HG03354 (cell line): ENCODE data around the gene COL4A2.

Experiments used
- ATAC-seq: cut with Tn5 transposase; IDR thresholded peaks from one replicate; pipeline ENCODE4 v1.9.1; 2021; ENCODE audit warnings: mild to moderate bottlenecking; ENCODE audit not compliant: unreplicated experiment, poor library complexity, severe bottlenecking

The COL4A2 gene

DNA sequence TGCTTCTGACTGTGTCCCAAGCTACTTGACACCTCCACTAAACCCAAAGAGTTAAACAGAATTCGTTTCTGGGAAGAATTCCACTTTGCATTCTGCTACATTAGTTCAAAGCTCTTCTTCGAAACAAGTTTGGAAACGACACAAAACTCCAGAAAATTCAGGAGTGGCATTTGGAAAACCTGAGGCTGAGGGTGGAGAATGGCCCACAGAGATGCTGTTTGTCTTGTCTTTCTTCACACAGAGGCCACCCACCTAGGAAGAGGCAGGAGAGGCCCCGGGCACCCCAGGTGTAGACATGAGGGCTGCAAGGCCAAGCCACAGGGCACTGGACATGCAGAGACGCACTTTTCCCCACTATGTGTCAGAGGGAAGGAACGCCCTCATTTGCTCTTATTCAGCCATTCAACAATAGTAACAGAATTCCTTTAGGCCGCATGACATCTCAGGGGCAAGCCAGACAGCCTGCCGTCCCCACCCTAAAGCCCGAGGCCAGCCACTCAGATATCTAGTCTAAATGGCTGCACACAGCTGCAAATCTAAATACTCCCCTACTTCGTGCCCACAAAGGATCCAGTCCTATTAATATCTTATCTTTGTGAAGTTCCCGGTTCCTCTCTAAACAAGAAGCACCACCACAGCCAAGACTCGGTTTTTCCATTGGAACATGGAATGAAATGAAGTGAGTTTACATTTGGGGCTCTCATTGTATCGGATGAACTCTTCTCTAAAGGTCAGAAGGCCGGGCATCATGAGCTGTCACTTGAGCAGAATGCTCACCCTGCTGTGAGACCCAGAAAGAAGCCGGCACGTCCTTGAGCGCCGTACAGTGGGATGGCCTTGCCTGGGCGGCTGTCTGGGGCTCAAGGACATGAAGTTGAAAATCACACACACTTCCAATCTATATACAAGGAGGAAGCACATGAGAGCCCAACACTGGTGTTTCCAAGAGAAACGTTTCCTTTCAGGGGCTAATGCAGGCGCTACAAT is 20.0 kb upstream of the COL4A2 start:
- no peak for ATAC-seq

DNA sequence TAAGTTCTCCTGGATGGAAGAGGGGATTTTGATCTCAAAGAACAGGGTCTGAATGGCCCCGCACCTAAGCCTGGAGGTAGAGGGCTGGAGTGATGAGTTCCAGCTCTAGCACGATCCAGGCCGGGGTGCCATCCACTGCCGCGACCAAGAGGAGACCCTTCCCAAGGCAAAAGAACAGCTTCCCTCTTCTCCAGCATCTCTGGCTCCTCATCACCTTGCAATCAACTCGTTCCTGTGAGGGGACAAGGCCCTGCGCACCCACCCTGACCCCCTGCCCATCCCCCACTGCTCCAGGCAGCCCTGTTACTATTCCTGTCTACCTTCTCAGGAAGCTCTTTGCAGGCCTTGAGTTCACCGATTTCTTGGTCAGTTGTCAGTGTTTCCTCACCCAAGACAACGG is 17.9 kb upstream of the COL4A2 start:
- no peak for ATAC-seq

DNA sequence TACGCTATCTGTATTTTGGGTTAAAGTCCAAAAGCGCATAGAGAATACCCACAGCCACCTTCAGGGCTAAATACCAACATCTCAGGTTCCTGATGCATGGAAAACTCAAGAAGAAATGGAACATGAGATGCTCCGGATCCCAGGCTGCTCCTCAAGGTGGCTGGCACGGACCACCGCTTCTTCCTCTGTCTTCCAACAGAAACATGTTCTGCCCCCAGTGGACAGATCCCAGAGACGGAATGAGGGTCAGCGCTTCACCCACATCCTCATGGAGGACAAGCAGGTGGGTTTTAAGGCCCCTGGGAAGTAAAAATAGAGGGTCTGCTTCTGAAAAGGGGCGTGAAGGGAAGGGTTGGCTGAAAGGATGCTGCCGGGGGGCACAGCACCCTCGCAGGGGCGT is 17.4 kb upstream of the COL4A2 start:
- ATAC-seq = no peak

DNA sequence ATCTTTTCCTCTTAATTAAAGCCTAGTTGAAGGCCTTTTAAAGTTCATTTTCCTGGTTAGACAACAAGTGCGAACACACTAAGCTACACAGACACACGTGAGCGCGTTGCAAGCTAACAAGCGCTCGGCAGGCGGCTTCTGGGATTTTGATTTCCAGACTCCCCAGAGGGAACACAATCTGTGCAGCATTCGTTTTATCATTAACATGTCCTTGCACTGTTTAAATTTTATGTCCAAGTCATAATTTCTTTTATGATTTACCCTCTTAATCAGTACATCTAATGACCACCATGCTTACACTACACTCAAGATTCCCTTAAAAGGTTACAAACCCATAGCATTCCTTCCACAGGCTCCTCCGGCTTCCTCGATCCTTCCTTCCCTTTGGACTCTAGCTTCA is 16.9 kb upstream of the COL4A2 start:
- no peak for ATAC-seq

DNA sequence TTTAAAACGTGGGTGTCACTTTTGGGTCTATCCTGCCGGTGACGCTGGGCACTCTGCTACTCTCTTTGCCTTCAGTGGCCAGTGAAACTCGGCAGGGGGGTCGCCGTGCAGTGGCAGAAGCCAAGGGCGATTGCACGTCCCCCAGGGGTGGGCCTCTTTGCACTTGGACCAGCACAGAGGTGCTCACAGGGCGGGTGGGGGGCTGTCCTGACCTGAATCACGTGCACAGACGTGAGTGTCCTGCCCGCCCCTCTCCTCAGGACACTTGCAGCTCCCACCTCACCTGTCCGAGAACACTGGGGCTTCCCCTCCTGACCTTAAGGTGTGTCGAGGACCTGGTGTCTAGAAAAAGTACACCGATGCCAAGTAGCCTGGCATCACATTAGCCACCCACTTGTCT is 16.3 kb upstream of the COL4A2 start:
- ATAC-seq = no peak

DNA sequence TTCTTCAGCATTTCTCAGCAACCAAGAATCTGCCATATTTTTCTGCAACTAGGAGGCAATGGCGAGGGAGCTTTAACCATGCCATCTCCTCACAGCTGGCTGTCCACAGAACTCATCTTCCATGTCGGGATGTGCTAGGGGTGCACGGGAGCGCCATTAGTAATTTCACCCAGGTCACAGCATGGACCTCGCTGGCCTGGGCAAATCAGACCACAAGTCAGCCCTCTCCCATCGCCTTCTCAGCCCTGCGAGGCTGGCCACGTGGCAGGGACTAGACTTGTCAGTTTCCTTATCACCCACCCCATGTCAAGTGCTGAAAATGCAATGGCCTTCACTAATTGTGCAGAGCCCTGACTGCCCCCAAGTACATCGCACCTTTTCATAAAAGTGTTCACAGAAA is 15.8 kb upstream of the COL4A2 start:
- ATAC-seq = no peak

DNA sequence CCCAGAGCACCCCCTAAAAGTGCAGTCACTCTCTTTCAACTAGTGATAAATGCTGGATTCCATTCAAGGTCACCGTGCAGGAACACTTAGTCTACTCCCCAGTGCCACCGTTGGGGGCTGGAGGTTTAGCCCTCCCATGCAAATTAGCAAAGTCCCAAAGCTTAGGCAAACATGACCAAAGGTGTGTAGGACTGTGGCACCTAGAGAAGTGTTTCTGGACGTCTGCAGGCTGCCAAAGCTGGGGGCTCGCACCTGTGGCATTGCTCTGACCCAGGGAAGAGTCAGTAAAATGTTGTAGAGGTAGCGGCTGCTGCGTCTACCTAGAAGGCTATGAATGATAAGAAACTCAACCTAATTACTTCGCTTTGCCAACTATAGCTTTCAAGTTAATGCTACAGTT is 14.0 kb upstream of the COL4A2 start:
- no peak for ATAC-seq

DNA sequence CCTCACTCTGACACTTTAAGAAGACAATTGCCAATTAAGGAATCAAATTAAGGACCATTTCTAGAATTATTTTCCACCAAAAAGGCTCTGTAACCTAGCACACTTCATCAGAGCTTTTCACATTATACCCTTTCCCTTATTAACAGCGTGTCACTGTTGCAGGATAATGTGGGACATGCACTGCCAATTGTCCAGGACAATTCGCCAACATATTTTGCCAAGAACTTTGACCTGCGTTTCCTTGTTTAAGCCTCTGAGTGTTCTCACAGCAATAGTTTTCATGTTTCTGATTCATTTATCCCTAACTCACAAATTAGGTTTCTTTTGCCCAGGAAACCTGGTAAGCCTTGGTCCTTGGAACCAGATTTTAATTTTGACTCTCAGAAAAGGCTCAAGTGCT is 13.4 kb upstream of the COL4A2 start:
- no peak for ATAC-seq

DNA sequence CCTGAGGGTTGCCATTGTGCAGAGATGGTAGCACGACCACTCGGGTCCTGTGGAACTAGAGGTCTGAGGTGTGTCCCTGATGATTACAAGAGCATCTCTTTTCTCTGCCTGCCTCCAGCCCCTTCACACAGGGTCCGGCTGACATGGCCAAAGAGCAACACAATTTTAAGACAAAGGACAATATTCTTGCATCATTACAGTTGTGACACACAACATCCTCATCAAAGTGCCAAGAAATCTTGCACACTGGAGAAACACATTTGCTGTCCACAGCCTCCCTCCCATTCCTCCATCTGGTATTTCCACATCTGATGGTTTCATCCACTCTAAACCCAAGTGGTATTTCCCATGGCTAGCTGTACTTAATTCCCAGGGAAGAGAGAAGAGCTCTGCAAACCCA is 12.9 kb upstream of the COL4A2 start:
- ATAC-seq = no peak

DNA sequence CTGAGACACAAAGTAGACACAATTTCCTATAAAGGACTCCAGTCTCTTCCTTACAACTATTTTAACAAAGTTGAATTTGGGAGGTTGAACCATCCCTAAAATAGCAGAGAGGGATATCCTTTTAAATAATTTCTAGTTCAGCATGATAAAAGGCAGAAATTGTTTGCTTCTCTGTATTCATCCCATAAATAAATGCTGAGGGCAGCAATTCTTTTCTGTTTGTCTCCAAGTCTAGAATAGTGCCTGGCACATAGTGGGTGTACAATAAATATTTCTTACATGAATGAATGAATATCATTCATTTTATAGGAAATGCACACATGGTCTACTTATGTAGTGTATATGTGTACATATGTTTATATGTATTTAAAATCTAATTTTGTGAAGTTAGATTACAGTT is 12.5 kb upstream of the COL4A2 start:
- no peak for ATAC-seq

DNA sequence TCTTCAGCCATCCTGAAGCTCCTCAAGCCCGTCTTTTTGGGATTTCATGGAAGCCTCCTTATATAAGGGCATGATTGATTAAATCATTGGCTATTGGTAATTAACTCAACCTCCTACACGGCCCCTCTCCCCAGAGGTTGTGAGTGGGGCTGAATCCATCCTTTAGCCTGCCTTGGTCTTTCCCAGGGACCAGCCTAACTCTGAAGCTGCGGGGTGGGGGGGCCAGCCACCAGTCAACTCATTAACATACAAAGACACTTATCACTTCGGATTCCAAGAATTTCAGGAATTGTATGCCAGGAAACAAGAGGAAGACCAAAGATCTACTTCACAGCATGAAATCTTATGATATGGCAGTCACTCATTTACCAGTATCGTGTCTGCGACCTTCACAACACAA is 10.1 kb upstream of the COL4A2 start:
- no peak for ATAC-seq

DNA sequence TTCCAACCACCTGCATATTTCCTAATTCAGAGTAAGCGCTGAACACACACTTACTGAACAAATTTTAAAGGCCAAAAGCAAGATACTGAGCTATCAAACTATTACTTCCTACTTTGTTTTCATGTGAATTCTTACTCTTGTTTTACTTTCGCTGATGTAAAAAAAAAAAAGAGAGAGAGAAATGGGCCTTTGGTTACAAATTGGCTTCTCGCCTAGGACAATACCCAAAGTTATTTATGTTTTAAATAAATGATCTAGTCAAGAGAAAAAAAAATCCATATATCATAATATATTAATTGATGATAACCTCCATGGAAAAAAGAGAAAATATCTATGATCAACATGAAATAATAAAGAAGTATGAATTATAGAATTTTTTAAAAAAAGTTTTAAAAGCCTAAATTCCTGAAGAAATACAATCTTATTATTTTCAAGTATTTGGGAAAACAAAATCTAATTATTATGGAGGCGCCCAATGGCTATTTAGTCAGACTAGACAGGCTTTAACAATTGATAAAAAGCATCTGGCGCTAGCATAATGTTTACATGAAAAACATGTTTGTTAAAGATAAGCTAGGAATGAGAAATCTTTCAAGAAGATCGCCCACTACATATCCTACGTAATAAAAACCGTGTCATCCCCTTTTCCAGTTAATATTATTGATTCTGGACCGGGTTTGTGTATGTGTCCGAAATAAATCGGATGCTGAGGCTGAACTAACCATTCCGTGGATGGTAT is 9.1 kb upstream of the COL4A2 start:
- ATAC-seq = no peak

DNA sequence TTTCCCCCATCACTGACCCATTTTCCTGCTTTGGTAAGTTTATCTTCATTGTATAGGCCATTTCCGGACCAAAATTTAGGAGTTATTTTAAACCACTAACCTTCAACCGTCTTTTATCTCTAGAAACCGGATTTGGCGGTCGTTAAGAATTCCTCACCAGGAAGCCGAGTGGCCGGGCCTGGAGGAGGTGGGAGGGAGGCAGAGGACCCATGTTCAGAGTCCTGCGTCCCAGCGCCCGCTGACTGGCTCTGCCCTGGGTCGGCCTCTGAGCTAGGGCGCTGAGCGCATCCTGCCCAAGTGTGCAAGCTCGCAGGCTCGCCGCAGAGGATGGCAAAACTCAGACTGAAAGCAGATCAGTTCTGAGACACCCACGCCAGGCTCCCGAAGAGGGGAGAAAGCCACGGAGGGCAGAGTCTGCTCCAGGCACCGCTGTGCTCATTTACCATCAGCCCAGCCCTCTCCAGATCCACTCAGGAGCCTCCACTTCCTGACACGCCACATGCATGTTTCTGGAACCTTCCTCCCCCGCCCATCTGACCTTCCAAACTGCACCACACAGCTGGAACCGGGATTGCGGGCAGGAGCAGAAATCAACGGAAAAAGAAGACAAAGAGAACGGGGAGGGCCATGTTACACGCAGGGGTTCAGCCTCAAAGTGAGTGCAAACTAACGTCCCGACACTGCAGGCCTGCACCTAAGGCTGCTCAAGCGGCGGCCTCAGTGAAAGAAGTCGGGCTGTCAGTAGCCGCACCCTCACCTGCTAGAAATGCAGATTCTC is 8.4 kb upstream of the COL4A2 start:
- ATAC-seq = no peak

DNA sequence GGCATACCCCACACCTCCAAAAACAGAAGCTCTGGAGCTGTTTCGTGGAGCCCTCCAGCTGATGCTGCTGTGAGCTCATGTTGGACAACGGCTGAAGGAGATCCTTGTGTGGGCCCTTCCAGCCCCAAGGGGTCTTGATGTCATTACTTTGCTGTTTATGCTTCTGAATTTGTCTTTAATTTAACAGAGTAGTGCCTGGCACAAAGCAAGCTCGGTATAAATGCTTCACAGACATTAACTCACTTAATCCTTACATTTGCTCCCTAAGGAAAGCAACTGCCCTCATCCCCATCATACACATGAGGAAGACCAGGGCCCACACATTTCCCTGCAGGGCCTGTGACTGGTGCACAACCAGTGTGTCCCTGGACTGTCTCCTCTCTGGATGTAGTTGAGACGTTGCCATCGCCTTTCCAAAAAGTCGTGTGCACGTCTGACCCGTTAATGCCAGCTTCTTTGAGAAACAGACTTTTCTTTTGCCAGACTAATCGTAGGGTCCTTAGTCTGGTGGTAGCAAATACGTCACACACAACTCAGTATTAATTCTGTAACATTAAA is 7.7 kb upstream of the COL4A2 start:
- no peak for ATAC-seq

DNA sequence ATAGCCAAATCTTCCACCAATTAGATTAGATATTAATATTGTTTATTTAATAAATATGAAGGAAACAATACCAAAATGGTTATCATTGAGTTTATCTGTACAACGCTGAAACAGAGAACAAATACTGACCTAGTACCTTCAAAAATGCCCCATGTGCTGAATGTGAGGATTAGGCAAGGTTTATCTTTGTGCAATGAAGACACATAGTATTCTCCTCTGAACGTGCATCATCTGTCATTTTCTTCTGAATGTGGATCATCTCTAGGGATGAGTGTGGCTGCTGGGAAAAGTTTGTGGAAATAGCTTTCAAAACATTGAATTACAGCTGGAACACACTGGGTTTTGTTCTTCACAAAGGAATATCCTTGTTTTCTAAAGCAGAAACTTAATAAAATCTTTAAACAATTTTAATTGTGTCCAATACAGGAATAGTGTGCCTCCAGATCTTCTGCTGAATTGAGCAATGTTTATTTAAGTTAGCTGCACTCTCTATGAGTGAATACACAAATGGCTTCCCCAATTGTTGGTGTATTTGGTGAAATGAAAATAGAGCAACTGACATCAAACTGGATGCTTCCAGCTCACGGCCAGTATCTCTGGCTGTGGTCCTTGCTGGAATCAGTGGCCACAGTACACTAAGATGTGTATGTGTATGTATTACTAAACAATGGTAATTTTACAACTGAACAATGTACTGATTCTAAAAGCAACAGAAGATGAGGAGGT is 6.8 kb upstream of the COL4A2 start:
- no peak for ATAC-seq

DNA sequence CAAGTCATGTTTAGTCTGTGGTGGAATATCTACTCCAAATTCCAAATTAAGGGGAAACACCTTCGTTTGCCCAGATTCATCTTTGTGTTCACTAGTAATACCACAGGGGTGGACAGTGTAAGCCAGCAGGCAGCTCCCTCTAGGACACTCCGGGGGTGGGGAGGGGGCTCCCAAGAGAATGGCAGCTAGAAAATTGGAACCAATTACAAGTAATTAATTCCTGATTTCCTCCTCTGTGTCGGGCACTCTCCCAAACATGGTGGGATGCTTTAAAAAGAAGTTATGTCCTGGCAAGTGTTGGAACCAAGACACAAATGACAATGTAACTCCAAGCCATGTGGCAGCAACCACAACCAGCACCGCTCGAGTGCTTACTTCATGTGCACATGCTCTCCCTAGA is 6.0 kb upstream of the COL4A2 start:
- no peak for ATAC-seq

DNA sequence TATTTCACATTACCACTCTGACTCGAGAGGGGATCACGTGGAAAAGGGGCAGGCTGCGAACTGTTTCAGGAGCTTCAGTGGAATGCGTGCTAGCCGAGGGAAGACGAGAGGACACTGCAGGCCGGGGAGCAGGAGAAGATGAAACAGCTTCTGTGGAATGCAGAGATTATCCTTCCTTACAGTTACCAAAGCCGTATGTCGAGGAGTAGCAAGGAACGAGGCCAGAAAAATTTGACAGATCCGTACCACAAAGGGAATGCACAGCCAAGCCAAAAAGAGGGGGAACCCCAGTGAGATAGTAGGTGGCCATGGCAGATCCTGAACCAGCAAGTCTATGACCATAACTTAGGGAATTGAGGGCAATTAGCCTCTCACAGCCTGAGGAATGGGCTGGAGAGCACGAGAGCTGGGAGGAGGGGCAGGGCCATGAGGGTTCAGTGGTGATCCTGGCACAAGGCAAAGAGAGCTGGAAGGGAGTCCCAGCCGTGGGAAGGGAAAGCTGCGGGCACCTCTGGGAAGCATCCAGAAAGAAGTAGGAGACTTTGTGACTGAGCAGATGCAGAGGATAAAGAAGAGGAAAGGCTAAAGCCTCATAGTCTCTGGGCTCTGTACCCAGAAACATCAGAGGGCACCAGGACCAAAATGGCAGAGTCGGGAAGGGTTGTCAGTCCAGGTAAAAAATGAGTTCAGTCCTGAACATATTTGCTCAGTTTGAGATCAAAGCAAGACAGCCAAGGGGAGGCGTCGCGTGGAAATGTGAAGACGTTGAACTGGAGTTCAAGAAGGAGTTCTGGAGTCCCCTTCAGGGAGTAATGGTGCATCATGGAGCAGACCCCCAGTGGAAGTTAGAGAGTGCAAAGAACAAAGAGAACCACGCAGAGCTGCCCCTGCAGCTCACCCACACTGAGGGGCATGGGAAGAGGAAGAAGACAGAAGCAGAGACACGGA is 5.2 kb upstream of the COL4A2 start:
- no peak for ATAC-seq

DNA sequence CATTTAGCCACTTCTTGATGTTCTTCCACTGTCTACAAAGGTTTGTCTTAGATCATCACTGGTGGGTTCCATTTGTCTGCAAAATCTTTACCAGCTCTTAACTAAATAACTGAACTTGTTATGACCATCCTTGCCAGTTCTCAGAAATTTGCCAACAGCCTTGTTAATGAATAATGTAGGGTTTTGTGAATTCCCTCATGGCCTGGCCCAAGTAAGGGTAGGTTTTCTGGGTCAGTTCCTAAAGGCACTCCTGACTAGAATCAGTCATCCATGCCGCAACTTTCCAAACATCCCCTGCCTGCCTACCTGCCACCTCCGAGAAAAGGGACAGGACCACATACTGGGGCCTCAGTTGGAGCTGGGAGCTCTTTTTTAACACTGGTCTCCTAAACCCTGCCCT is 4.1 kb upstream of the COL4A2 start:
- ATAC-seq = no peak
